ENCODE data around the gene NMT1. TPM values are rescaled to one million over a fixed set of nuclear protein-coding genes. Genes with fewer than 3 reads are reported as not detected.

The NMT1 gene
- total and polyA plus RNA-seq, 2 of the 13 experiments (the other 11 are each of a cell fraction or from before 2014, with no cell fraction given), result 75.7 to 142 TPM

- TF ChIP-seq HMGXB4 (CRISPR knock-in tag; IDR thresholded peaks at IDR 0.05; ENCODE audit: borderline replicate concordance in 1 of 2, low read depth in 1 of 2) (no peak), ZBTB2 (CRISPR knock-in tag; IDR thresholded peaks at IDR 0.05; ENCODE audit: low read depth) (no peak), ZNF546 (CRISPR knock-in tag; conservative IDR thresholded peaks at IDR 0.05) (0 out of 2 replicates have a peak, but pooled peaks have one; percentile 22), ZNF232 (CRISPR knock-in tag; IDR thresholded peaks at IDR 0.05; ENCODE audit: borderline replicate concordance) (no peak), ZNF772 (CRISPR knock-in tag; IDR thresholded peaks at IDR 0.05) (no peak), SNAPC5 (CRISPR knock-in tag; IDR thresholded peaks at IDR 0.05; ENCODE audit: borderline replicate concordance) (no peak), ZNF235 (CRISPR knock-in tag; IDR thresholded peaks at IDR 0.05; ENCODE audit: borderline replicate concordance) (0 out of 2 replicates have a peak, but pooled peaks have one; percentile 7), ZNF790 (CRISPR knock-in tag; IDR thresholded peaks at IDR 0.05; ENCODE audit: borderline replicate concordance) (0 out of 2 replicates have a peak, but pooled peaks have one; percentile 12), HOXD1 (CRISPR knock-in tag; IDR thresholded peaks at IDR 0.05) (no peak), NR3C1 (CRISPR knock-in tag; IDR thresholded peaks at IDR 0.05) (no peak), ZBTB42 (CRISPR knock-in tag; IDR thresholded peaks at IDR 0.05) (peak; percentile 10; the same call in 1 of the 2 replicates), HIVEP1 (CRISPR knock-in tag; IDR thresholded peaks at IDR 0.05) (peak; percentile 26; the same call in 1 of the 2 replicates), ZBTB20 (CRISPR knock-in tag; IDR thresholded peaks at IDR 0.05; ENCODE audit: borderline replicate concordance, low read depth) (0 out of 2 replicates have a peak, but pooled peaks have one; percentile 37), ZNF274 (CRISPR knock-in tag; IDR thresholded peaks at IDR 0.05) (no peak), ZNF20 (CRISPR knock-in tag; IDR thresholded peaks at IDR 0.05) (no peak), MTERF4 (CRISPR knock-in tag; IDR thresholded peaks at IDR 0.05) (peak; percentile 5), POLR2G (IDR thresholded peaks at IDR 0.05; ENCODE audit: low read depth, low read length) (0 out of 2 replicates have a peak, but pooled peaks have one; percentile 9), ZNF776 (CRISPR knock-in tag; IDR thresholded peaks at IDR 0.05) (peak; percentile 0; the same call in 1 of the 2 replicates), ZC3H4 (CRISPR knock-in tag; IDR thresholded peaks at IDR 0.05; ENCODE audit: borderline replicate concordance) (0 out of 2 replicates have a peak, but pooled peaks have one; percentile 41), DNMT1 (CRISPR knock-in tag; IDR thresholded peaks at IDR 0.05) (0 out of 2 replicates have a peak, but pooled peaks have one; percentile 4), ZNF597 (CRISPR knock-in tag; IDR thresholded peaks at IDR 0.05) (no peak), KLF16 (CRISPR knock-in tag; IDR thresholded peaks at IDR 0.05) (no peak)
These were observed 75.1 kb downstream of the NMT1 start (continued) for GRCh38 chr17:45135978-45136791.

All from HepG2 (cell line).